ENCODE measurements around the gene CEP250.

- TF ChIP-seq POLR2A (IDR thresholded peaks at IDR 0.05) (peak; percentile 14 to 35), CTCF (IDR thresholded peaks at IDR 0.05) (no peak)
Observed at GRCh38 chr20:35454881-35455609, at the start of gene CEP250.

Measured in Peyer's patch (tissue), 4 donors.